Measurements from ENCODE around the gene SRPK1. TPM values are rescaled to one million over a fixed set of nuclear protein-coding genes. Genes with fewer than 3 reads are reported as not detected.

SRPK1 gene
- total RNA-seq, 2 donors from 2014 or later = 13.8 to 51.6 TPM

GRCh38 chr6:35900448-35900847 lies 20.4 kb downstream of the SRPK1 start:
- no peak for DNase-seq (ENCODE audit: low spot score)
- H3K36me3 ChIP-seq = no peaks in the 10 kb centered on the region
- TF ChIP-seq CTCF (IDR thresholded peaks at IDR 0.05) = no peak
- H3K9me3 ChIP-seq = no peaks in the 10 kb centered on the region
- no peak overlapping the region for H3K4me3 ChIP-seq
- no peak for ATAC-seq (ENCODE audit: insufficient number of reproducible peaks, low FRiP score, low read depth)
- no peaks in the 10 kb centered on the region for H3K4me1 ChIP-seq (ENCODE audit: control insufficient read depth in 1 of 2, low read depth in 2 of 2)
- H3K27me3 ChIP-seq (replicated peaks; ENCODE audit: insufficient read depth) = no peaks in the 10 kb centered on the region
- H3K27ac ChIP-seq = no peak overlapping the region

GRCh38 chr6:35898003-35898402 lies 22.9 kb downstream of the SRPK1 start:
- Histone ChIP-seq H3K9me3 (no peaks in the 10 kb centered on the region), H3K4me1 (ENCODE audit: control insufficient read depth in 1 of 2, low read depth in 2 of 2) (no peaks in the 10 kb centered on the region), H3K4me3 (no peak overlapping the region), H3K36me3 (no peaks in the 10 kb centered on the region), H3K27ac (no peak overlapping the region), H3K27me3 (replicated peaks; ENCODE audit: insufficient read depth) (no peaks in the 10 kb centered on the region)
- DNase-seq (ENCODE audit: low spot score) (no peak), ATAC-seq (ENCODE audit: insufficient number of reproducible peaks, low FRiP score, low read depth) (no peak)
- TF ChIP-seq CTCF (IDR thresholded peaks at IDR 0.05) = no peak

GRCh38 chr6:35897486-35897885 lies 23.4 kb downstream of the SRPK1 start:
- no peak overlapping the region for H3K4me3 ChIP-seq
- no peaks in the 10 kb centered on the region for H3K4me1 ChIP-seq (ENCODE audit: control insufficient read depth in 1 of 2, low read depth in 2 of 2)
- no peaks in the 10 kb centered on the region for H3K9me3 ChIP-seq
- TF ChIP-seq CTCF (IDR thresholded peaks at IDR 0.05) = no peak
- no peaks in the 10 kb centered on the region for H3K27me3 ChIP-seq (replicated peaks; ENCODE audit: insufficient read depth)
- no peaks in the 10 kb centered on the region for H3K36me3 ChIP-seq
- ATAC-seq (ENCODE audit: insufficient number of reproducible peaks, low FRiP score, low read depth) = no peak
- no peak for DNase-seq (ENCODE audit: low spot score)
- no peak overlapping the region for H3K27ac ChIP-seq

GRCh38 chr6:35897036-35897435 lies 23.9 kb downstream of the SRPK1 start:
- no peaks in the 10 kb centered on the region for H3K27me3 ChIP-seq (replicated peaks; ENCODE audit: insufficient read depth)
- peaks cover 1 to 2% of the 10 kb centered on the region in 2 donors for H3K4me1 ChIP-seq (ENCODE audit: control insufficient read depth in 1 of 2, low read depth in 2 of 2)
- no peaks in the 10 kb centered on the region for H3K9me3 ChIP-seq
- ATAC-seq (ENCODE audit: insufficient number of reproducible peaks, low FRiP score, low read depth) = no peak
- H3K36me3 ChIP-seq = no peaks in the 10 kb centered on the region
- DNase-seq (ENCODE audit: low spot score) = no peak
- no peak overlapping the region for H3K4me3 ChIP-seq
- no peak for TF ChIP-seq CTCF (IDR thresholded peaks at IDR 0.05)
- H3K27ac ChIP-seq = no peak overlapping the region

- peaks cover 9 to 10% of the 10 kb centered on the region in 2 donors for H3K4me1 ChIP-seq (ENCODE audit: control insufficient read depth in 1 of 2, low read depth in 2 of 2)
These were observed 24.7 kb downstream of the SRPK1 start for GRCh38 chr6:35896228-35896627.

More at GRCh38 chr6:35896228-35896627, 24.7 kb downstream of the SRPK1 start:
- no peak overlapping the region for H3K27ac ChIP-seq
- H3K9me3 ChIP-seq = no peaks in the 10 kb centered on the region
- H3K27me3 ChIP-seq (replicated peaks; ENCODE audit: insufficient read depth) = no peaks in the 10 kb centered on the region
- H3K36me3 ChIP-seq = no peaks in the 10 kb centered on the region
- DNase-seq (ENCODE audit: low spot score) (no peak), ATAC-seq (ENCODE audit: insufficient number of reproducible peaks, low FRiP score, low read depth) (no peak)
- TF ChIP-seq CTCF (IDR thresholded peaks at IDR 0.05) = no peak
- no peak overlapping the region for H3K4me3 ChIP-seq

Data from thoracic aorta (tissue), 2 donors.